SU-DHL-6 (cell line): Measurements from ENCODE around the gene PRKAR2B.

Experiments
- H2AFZ ChIP-seq: fragments of 200-600 bp; sonication (generic); 2 replicates; pipeline ENCODE4 v1.6.1; 2014; ENCODE audit warnings: low read depth, mild to moderate bottlenecking, moderate library complexity, mixed read lengths, antibody characterized with exemption, low read length; ENCODE audit not compliant: severe bottlenecking
- H3F3A ChIP-seq: fragments of 200-600 bp; shearing (Covaris generic); 2 replicates; pipeline ENCODE4 v1.6.0; 2016; ENCODE audit warnings: antibody characterized with exemption, mild to moderate bottlenecking; ENCODE audit not compliant: insufficient read depth
- H3K27ac ChIP-seq: fragments of 200-600 bp; sonication (generic); 2 replicates; pipeline ENCODE4 v1.5.1; 2016; ENCODE audit warnings: low read depth, mild to moderate bottlenecking, low read length, moderate library complexity, mixed read lengths
- H3K27me3 ChIP-seq: fragments of 200-600 bp; sonication (generic), shearing (Covaris generic); 2 replicates; pipeline ENCODE4 v1.6.0; 2014; ENCODE audit warnings: mild to moderate bottlenecking, low read length
- H3K36me3 ChIP-seq: fragments of 200-600 bp; sonication (generic); 2 replicates; pipeline ENCODE4 v1.6.1; 2014; ENCODE audit warnings: mild to moderate bottlenecking, low read length, mixed read lengths
- H3K4me2 ChIP-seq: fragments of 300-600, 200-600 bp; shearing (Covaris generic), sonication (generic); 2 replicates; pipeline ENCODE4 v1.6.0; 2014; ENCODE audit warnings: low read length, low read depth, mild to moderate bottlenecking; ENCODE audit not compliant: poor library complexity, severe bottlenecking
- H3K4me3 ChIP-seq: fragments of 200-600 bp; sonication (generic); 2 replicates; pipeline ENCODE4 v1.5.1; 2014; ENCODE audit warnings: antibody characterized with exemption, low read length, mild to moderate bottlenecking, mixed read lengths; ENCODE audit not compliant: insufficient read depth, poor library complexity, severe bottlenecking
- H3K79me2 ChIP-seq: fragments of 200-600 bp; sonication (generic); 2 replicates; pipeline ENCODE4 v1.6.1; 2014; ENCODE audit warnings: mild to moderate bottlenecking, low read length, moderate library complexity; ENCODE audit not compliant: insufficient read depth
- H3K9ac ChIP-seq: fragments of 200-600 bp; sonication (generic); 2 replicates; pipeline ENCODE4 v1.7.0; 2014; ENCODE audit warnings: mild to moderate bottlenecking, low read length
- H3K9me2 ChIP-seq: fragments of 200-600 bp; sonication (generic); replicated peaks from 2 replicates; pipeline ENCODE4 v1.6.1; 2014; ENCODE audit warnings: low read length; ENCODE audit not compliant: insufficient read depth
- H3K9me3 ChIP-seq: fragments of 200-600 bp; sonication (generic); 2 replicates; pipeline ENCODE4 v1.6.1; 2014; ENCODE audit warnings: low read length, mixed read lengths; ENCODE audit not compliant: insufficient read depth
- H4K20me1 ChIP-seq: fragments of 200-600 bp; sonication (generic); 2 replicates; pipeline ENCODE4 v1.6.1; 2014; ENCODE audit warnings: low read depth, mild to moderate bottlenecking, antibody characterized with exemption, low read length, moderate library complexity, mixed read lengths
- CTCF ChIP-seq: fragments of 200-600 bp; sonication (generic); IDR thresholded peaks from one replicate; pipeline ENCODE4 v1.5.1; 2017; ENCODE audit warnings: antibody characterized with exemption, mild to moderate bottlenecking, low read length, moderate library complexity; ENCODE audit not compliant: insufficient read depth, poor library complexity, severe bottlenecking
- EZH2phosphoT487 ChIP-seq: fragments of 200-600 bp; sonication (generic), shearing (Covaris generic); conservative IDR thresholded peaks from 2 replicates; pipeline ENCODE4 v1.6.1; 2018; ENCODE audit warnings: mild to moderate bottlenecking, antibody characterized with exemption, low read length, moderate library complexity, mixed read lengths

Gene PRKAR2B

GRCh38 chr7:107056728-107057473, 12.4 kb downstream of the PRKAR2B start:
- H3K9me2 ChIP-seq = no peaks in the 10 kb centered on the region
- H3K9ac ChIP-seq = no peak overlapping the region
- H3K4me2 ChIP-seq = no peak overlapping the region
- H2AFZ ChIP-seq = no peak overlapping the region
- no peaks in the 10 kb centered on the region for H3K36me3 ChIP-seq
- no peaks in the 10 kb centered on the region for H4K20me1 ChIP-seq
- H3K79me2 ChIP-seq = no peaks in the 10 kb centered on the region
- H3K9me3 ChIP-seq = no peaks in the 10 kb centered on the region
- H3K27me3 ChIP-seq = no peaks in the 10 kb centered on the region
- H3F3A ChIP-seq = no peaks in the 10 kb centered on the region
- no peak for TF ChIP-seq CTCF
- no peak for TF ChIP-seq EZH2phosphoT487
- H3K4me3 ChIP-seq = no peak overlapping the region
- no peak overlapping the region for H3K27ac ChIP-seq

GRCh38 chr7:107057474-107057833, 12.9 kb downstream of the PRKAR2B start:
- H3K4me3 ChIP-seq = no peak overlapping the region
- H3K9me2 ChIP-seq = no peaks in the 10 kb centered on the region
- H3K27ac ChIP-seq = no peak overlapping the region
- H3F3A ChIP-seq = no peaks in the 10 kb centered on the region
- no peak overlapping the region for H3K9ac ChIP-seq
- no peak overlapping the region for H3K4me2 ChIP-seq
- no peak overlapping the region for H2AFZ ChIP-seq
- no peaks in the 10 kb centered on the region for H3K36me3 ChIP-seq
- no peak for TF ChIP-seq EZH2phosphoT487
- no peak for TF ChIP-seq CTCF
- H3K27me3 ChIP-seq = no peaks in the 10 kb centered on the region
- H4K20me1 ChIP-seq = no peaks in the 10 kb centered on the region
- H3K79me2 ChIP-seq = no peaks in the 10 kb centered on the region
- H3K9me3 ChIP-seq = no peaks in the 10 kb centered on the region

GRCh38 chr7:107059468-107059867, 15.0 kb downstream of the PRKAR2B start:
- H3K4me3 ChIP-seq = no peak overlapping the region
- no peaks in the 10 kb centered on the region for H3K36me3 ChIP-seq
- no peak for TF ChIP-seq CTCF
- no peak overlapping the region for H3K27ac ChIP-seq
- no peaks in the 10 kb centered on the region for H3K9me2 ChIP-seq
- no peaks in the 10 kb centered on the region for H3K79me2 ChIP-seq
- H2AFZ ChIP-seq = no peak overlapping the region
- H3F3A ChIP-seq = no peaks in the 10 kb centered on the region
- no peaks in the 10 kb centered on the region for H4K20me1 ChIP-seq
- no peak overlapping the region for H3K9ac ChIP-seq
- no peaks in the 10 kb centered on the region for H3K9me3 ChIP-seq
- no peak overlapping the region for H3K4me2 ChIP-seq
- no peaks in the 10 kb centered on the region for H3K27me3 ChIP-seq
